GM12878 (cell line): Measurements from ENCODE around the gene FBXO17. TPM values are rescaled to one million over a fixed set of nuclear protein-coding genes. Genes with fewer than 3 reads are reported as not detected.

Source experiments
- BCLAF1 ChIP-seq: fragments of 450-650 bp; IDR thresholded peaks from 2 replicates; pipeline ENCODE4 v1.6.1; 2017; ENCODE audit warnings: antibody characterized with exemption, mild to moderate bottlenecking, moderate library complexity
- CHD1 ChIP-seq: IDR thresholded peaks from 2 replicates; pipeline ENCODE4 v1.6.1; 2012; ENCODE audit warnings: low read depth, low read length, improper control_type of control experiment
- CHD4 ChIP-seq: fragments of 200-600 bp; sonication (generic); IDR thresholded peaks from 2 replicates; pipeline ENCODE4 v1.6.1; 2016; ENCODE audit warnings: mild to moderate bottlenecking
- DPF2 ChIP-seq: fragments of 450-650 bp; IDR thresholded peaks from 2 replicates; pipeline ENCODE4 v1.6.1; 2017; ENCODE audit warnings: mild to moderate bottlenecking
- E2F4 ChIP-seq: IDR thresholded peaks from 2 replicates; pipeline ENCODE4 v1.6.1; 2012; ENCODE audit warnings: low read depth, low read length, improper control_type of control experiment
- HDAC2 ChIP-seq: fragments of 200-600 bp; sonication (generic); IDR thresholded peaks from 2 replicates; pipeline ENCODE4 v1.6.1; 2017
- HDGF ChIP-seq: fragments of 450-650 bp; IDR thresholded peaks from 2 replicates; pipeline ENCODE4 v1.6.1; 2016; ENCODE audit warnings: antibody characterized with exemption
- KAT2A ChIP-seq: conservative IDR thresholded peaks from 2 replicates; pipeline ENCODE4 v1.6.1; 2011; ENCODE audit warnings: low read depth, low read length; ENCODE audit not compliant: control insufficient read depth
- LARP7 ChIP-seq: fragments of 450-650 bp; IDR thresholded peaks from 2 replicates; pipeline ENCODE4 v1.6.1; 2017; ENCODE audit warnings: mild to moderate bottlenecking
- MYC ChIP-seq: IDR thresholded peaks from 2 replicates; pipeline ENCODE4 v1.6.1; 2011; ENCODE audit warnings: mild to moderate bottlenecking, low read length, moderate library complexity, inconsistent platforms; ENCODE audit not compliant: insufficient read depth, insufficient replicate concordance, insufficient read length, severe bottlenecking
- NFIC ChIP-seq: IDR thresholded peaks from 2 replicates; pipeline ENCODE4 v1.6.1; 2012; ENCODE audit warnings: low read depth, mild to moderate bottlenecking, inconsistent platforms, low read length, moderate library complexity
- PAX5 ChIP-seq: IDR thresholded peaks from 2 replicates; pipeline ENCODE4 v1.6.1; 2011; ENCODE audit warnings: low read depth, low read length, borderline replicate concordance
- POLR2AphosphoS2 ChIP-seq: IDR thresholded peaks from 2 replicates; pipeline ENCODE4 v1.6.1; 2011; ENCODE audit warnings: low read depth, mild to moderate bottlenecking, low read length, improper control_type of control experiment, moderate library complexity
- RELB ChIP-seq: fragments of 450-650 bp; IDR thresholded peaks from 2 replicates; pipeline ENCODE4 v1.6.1; 2017; ENCODE audit warnings: low read depth, mild to moderate bottlenecking, moderate library complexity
- SIN3A ChIP-seq: IDR thresholded peaks from 2 replicates; pipeline ENCODE4 v1.6.1; 2012; ENCODE audit warnings: low read depth, low read length, improper control_type of control experiment
- ZBED1 ChIP-seq: IDR thresholded peaks from 2 replicates; pipeline ENCODE4 v1.6.1; 2016; ENCODE audit warnings: borderline replicate concordance
- polyA plus RNA-seq, 11 experiments: library from polyadenylated mRNA; depleted of rRNA in 4 of 11; unstranded in 6 of 11; stranded (reverse) in 5 of 11; fragments of >200 nt; fragmentation: Nextera tagmentation in 4 of 11; fragmentation: Illumina TruSeq in 1 of 11; extraction: Ambion mirVana in 4 of 11; extraction: Trizol in 1 of 11; gene quantifications; 1 replicate in 1 of 11; 2 replicates in 10 of 11; pipeline versions ENCODE4 v1.2.1 to v1.2.3, GENCODE V29; 2011 to 2016; ENCODE audit warnings: inconsistent platforms in 2 of 11, missing spikeins in 2 of 11, low read depth in 1 of 11
- total RNA-seq, 4 experiments: library from RNA; depleted of rRNA in 3 of 4; stranded (reverse); fragments of >200 nt in 3 of 4; fragmentation: Illumina TruSeq in 1 of 4; extraction: Trizol in 1 of 4; gene quantifications; 2 replicates each; pipeline versions ENCODE4 v1.2.1 to v1.2.3, GENCODE V29; 2013 to 2021
- TF ChIP-seq, protein P1 (sequence below): fragments of 450-650 bp; IDR thresholded peaks from 2 replicates; pipeline ENCODE4 v1.6.1; 2017; ENCODE audit warnings: mild to moderate bottlenecking, moderate library complexity
- TF ChIP-seq, protein P2 (sequence below), 3 experiments: IDR thresholded peaks in 2 of 3; conservative IDR thresholded peaks in 1 of 3; 2 replicates each; pipeline ENCODE4 v1.5.1; 2011; ENCODE audit warnings: low read depth in 3 of 3, low read length in 3 of 3, mild to moderate bottlenecking in 3 of 3, control low read depth in 2 of 3, moderate library complexity in 2 of 3, inconsistent platforms in 1 of 3, mixed read lengths in 1 of 3; ENCODE audit not compliant: control insufficient read depth in 2 of 3, insufficient read depth in 1 of 3; ENCODE audit errors: extremely low read depth in 1 of 3

Gene FBXO17
- total and polyA plus RNA-seq, 10 of the 15 experiments (the other 5 are each of a cell fraction or from before 2014, with no cell fraction given) = 2.2 to 11.1 (median 5.3) TPM

DNA sequence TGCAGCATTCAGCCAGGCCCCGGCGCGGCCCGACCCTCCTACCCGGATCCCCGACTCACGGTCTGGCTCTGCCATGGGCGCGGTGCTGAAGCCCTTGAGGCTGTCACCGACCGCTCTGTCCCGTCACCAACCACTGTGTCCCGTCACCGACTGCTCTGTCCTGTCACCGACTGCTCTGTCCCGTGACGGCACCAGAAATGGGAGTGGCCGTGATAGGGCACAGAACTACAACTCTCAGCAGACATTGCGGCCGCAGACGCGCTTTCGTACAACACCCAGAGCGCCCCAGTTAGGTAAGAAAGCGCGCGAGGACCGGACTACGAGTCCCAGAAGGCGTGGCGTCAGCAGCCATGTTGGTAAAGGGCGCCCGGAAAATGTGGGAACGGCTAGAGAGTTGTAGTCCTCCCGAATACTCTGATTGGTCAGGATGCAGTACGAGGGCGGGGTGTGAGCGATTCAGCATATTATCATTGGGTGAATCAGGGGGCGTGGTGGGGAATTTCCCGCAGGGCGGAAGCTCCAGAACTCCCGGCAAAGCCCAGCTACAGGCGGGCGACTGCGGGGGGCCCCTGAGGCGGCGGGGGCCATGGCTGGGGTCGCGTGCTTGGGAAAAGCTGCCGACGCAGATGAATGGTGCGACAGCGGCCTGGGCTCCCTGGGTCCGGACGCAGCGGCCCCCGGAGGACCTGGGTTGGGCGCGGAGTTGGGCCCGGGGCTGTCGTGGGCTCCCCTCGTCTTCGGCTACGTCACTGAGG lies 75.9 kb downstream of the FBXO17 start, which contains the start of the genes NFKBIB and SIRT2 (continued):
- TF ChIP-seq LARP7 (peak; percentile 79), SIN3A (peak; percentile 24; the same call in 1 of the 2 replicates), ZBED1 (no peak), HDAC2 (no peak), PAX5 (no peak), MYC (no peak), DPF2 (0 out of 2 replicates have a peak, but pooled peaks have one; percentile 2), E2F4 (peak; percentile 46; the same call in 1 of the 2 replicates), HDGF (peak; percentile 80; the same call in 1 of the 2 replicates), BCLAF1 (no peak), CHD4 (no peak), CHD1 (no peak), KAT2A (no peak), NFIC (no peak), POLR2AphosphoS2 (0 out of 2 replicates have a peak, but pooled peaks have one; percentile 37), RELB (peak; percentile 90)
- TF ChIP-seq, protein P1, sequence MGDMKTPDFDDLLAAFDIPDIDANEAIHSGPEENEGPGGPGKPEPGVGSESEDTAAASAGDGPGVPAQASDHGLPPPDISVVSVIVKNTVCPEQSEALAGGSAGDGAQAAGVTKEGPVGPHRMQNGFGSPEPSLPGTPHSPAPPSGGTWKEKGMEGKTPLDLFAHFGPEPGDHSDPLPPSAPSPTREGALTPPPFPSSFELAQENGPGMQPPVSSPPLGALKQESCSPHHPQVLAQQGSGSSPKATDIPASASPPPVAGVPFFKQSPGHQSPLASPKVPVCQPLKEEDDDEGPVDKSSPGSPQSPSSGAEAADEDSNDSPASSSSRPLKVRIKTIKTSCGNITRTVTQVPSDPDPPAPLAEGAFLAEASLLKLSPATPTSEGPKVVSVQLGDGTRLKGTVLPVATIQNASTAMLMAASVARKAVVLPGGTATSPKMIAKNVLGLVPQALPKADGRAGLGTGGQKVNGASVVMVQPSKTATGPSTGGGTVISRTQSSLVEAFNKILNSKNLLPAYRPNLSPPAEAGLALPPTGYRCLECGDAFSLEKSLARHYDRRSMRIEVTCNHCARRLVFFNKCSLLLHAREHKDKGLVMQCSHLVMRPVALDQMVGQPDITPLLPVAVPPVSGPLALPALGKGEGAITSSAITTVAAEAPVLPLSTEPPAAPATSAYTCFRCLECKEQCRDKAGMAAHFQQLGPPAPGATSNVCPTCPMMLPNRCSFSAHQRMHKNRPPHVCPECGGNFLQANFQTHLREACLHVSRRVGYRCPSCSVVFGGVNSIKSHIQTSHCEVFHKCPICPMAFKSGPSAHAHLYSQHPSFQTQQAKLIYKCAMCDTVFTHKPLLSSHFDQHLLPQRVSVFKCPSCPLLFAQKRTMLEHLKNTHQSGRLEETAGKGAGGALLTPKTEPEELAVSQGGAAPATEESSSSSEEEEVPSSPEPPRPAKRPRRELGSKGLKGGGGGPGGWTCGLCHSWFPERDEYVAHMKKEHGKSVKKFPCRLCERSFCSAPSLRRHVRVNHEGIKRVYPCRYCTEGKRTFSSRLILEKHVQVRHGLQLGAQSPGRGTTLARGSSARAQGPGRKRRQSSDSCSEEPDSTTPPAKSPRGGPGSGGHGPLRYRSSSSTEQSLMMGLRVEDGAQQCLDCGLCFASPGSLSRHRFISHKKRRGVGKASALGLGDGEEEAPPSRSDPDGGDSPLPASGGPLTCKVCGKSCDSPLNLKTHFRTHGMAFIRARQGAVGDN = 0 out of 2 replicates have a peak, but pooled peaks have one; percentile 16
- TF ChIP-seq, protein P2, sequence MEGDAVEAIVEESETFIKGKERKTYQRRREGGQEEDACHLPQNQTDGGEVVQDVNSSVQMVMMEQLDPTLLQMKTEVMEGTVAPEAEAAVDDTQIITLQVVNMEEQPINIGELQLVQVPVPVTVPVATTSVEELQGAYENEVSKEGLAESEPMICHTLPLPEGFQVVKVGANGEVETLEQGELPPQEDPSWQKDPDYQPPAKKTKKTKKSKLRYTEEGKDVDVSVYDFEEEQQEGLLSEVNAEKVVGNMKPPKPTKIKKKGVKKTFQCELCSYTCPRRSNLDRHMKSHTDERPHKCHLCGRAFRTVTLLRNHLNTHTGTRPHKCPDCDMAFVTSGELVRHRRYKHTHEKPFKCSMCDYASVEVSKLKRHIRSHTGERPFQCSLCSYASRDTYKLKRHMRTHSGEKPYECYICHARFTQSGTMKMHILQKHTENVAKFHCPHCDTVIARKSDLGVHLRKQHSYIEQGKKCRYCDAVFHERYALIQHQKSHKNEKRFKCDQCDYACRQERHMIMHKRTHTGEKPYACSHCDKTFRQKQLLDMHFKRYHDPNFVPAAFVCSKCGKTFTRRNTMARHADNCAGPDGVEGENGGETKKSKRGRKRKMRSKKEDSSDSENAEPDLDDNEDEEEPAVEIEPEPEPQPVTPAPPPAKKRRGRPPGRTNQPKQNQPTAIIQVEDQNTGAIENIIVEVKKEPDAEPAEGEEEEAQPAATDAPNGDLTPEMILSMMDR (IDR thresholded peaks at IDR 0.05 in 2 of 3, conservative IDR thresholded peaks at IDR 0.05 in 1 of 3; ENCODE audit: control insufficient read depth in 2 of 3, extremely low read depth in 1 of 3, insufficient read depth in 1 of 3, low read depth in 3 of 3, low read length in 3 of 3) = no peak
